Kidney (tissue), 14 donors: ENCODE measurements around the gene PBLD. TPM values are rescaled to one million over a fixed set of nuclear protein-coding genes. Genes with fewer than 3 reads are reported as not detected.

ENCODE experiments used
- DNase-seq, 5 donors: peaks; one replicate each; pipeline ENCODE4 v3.0.0-alpha.2; 2013 to 2020
- FAIRE-seq: peaks from 2 replicates; lab custom pipeline; 2012; peaks lifted over from hg19 to GRCh38; lab: Jason Lieb, UNC
- H3K27ac ChIP-seq, 2 donors: one replicate each; pipeline ENCODE4 v1.7.0; 2013; ENCODE audit warnings: low read depth in 2 of 2, low read length in 2 of 2, inconsistent platforms in 1 of 2
- H3K27me3 ChIP-seq: one replicate; pipeline ENCODE4 v1.7.1; 2013; ENCODE audit warnings: low read length, inconsistent platforms; ENCODE audit not compliant: control insufficient read depth, insufficient read depth
- H3K36me3 ChIP-seq, 3 donors: one replicate each; pipeline versions ENCODE4 v1.7.0 to v1.7.1; 2013; ENCODE audit warnings: low read length in 3 of 3, control low read depth in 1 of 3, inconsistent platforms in 1 of 3; ENCODE audit not compliant: insufficient read depth in 3 of 3, control insufficient read depth in 2 of 3
- H3K4me1 ChIP-seq, 3 donors: one replicate each; pipeline versions ENCODE4 v1.7.0 to v1.7.1; 2013; ENCODE audit warnings: low read length in 3 of 3, inconsistent platforms in 1 of 3, low read depth in 1 of 3; ENCODE audit not compliant: control insufficient read depth in 2 of 3, insufficient read depth in 2 of 3
- H3K4me3 ChIP-seq, 3 donors: one replicate each; pipeline versions ENCODE4 v1.7.0 to v1.8.1; 2013; ENCODE audit warnings: low read length in 3 of 3, control low read depth in 1 of 3, inconsistent platforms in 1 of 3
- H3K9ac ChIP-seq, 3 donors: one replicate each; pipeline versions ENCODE4 v1.7.0 to v1.7.1; 2013; ENCODE audit warnings: low read length in 3 of 3, control low read depth in 1 of 3, inconsistent platforms in 1 of 3
- H3K9me3 ChIP-seq, 3 donors: one replicate each; pipeline versions ENCODE4 v1.7.0 to v1.7.1; 2013; ENCODE audit warnings: low read length in 3 of 3, control low read depth in 1 of 3, inconsistent platforms in 1 of 3; ENCODE audit not compliant: control insufficient read depth in 2 of 3, insufficient read depth in 1 of 3
- CTCF ChIP-seq: IDR thresholded peaks from 3 replicates; pipeline ENCODE4 v1.5.1; 2012; ENCODE audit warnings: mild to moderate bottlenecking, moderate library complexity, borderline replicate concordance; ENCODE audit not compliant: insufficient read depth; ENCODE audit errors: extremely low read depth
- intact Hi-C: fragments of 100-400 bp; cut with DNase I; formaldehyde crosslinking; loops from one replicate; pipeline ENCODE4 v1.11.1; 2022
- polyA plus RNA-seq: library from polyadenylated mRNA; stranded (reverse); fragments of 350-450 nt; fragmentation: Illumina TruSeq; extraction: RNeasy Lipid Tissue Mini Kit (QIAGEN cat#74804); gene quantifications from one replicate; pipeline ENCODE4 v1.2.3, GENCODE V29; 2014; ENCODE audit warnings: low read depth, low replicate concordance; ENCODE audit not compliant: insufficient read depth
- total RNA-seq: library from RNA; stranded (reverse); fragmentation: NEBNext Ultra II Directional; extraction: Animal tissue kit (Norgen Biotek cat#: 25700); gene quantifications from one replicate; pipeline ENCODE4 v1.2.1, GENCODE V29; 2021
- donor health status: control.
- donor health status: control.
- donor health status: control.
- donor health status: control.
- donor health status: control.
- donor health status: DM: yes; HTN: yes; CAD: no.
- donor health status: Normal renal cell carcinoma (clear cell type).

The PBLD gene
- total and polyA plus RNA-seq, 2 donors from 2014 or later: 33.5 to 104 TPM

GRCh38 chr10:68364101-68364886 lies 31.6 kb upstream of the PBLD start:
- no peaks in the 10 kb centered on the region for H3K9me3 ChIP-seq
- no peaks in the 10 kb centered on the region for H3K27me3 ChIP-seq
- no peak overlapping the region for H3K27ac ChIP-seq
- peaks cover 0 to 8% (median 4%) of the 10 kb centered on the region in 3 donors for H3K36me3 ChIP-seq
- TF ChIP-seq CTCF: no peak
- H3K9ac ChIP-seq: no peak overlapping the region
- H3K4me3 ChIP-seq: no peak overlapping the region
- no peak for FAIRE-seq
- no peak for DNase-seq
- H3K4me1 ChIP-seq: no peaks in the 10 kb centered on the region
- intact Hi-C loops: no loop called here

GRCh38 chr10:68362590-68362989 lies 29.9 kb upstream of the PBLD start:
- TF ChIP-seq CTCF: no peak
- H3K36me3 ChIP-seq: peaks cover 0 to 8% (median 6%) of the 10 kb centered on the region in 3 donors
- intact Hi-C loops: no loop called here

GRCh38 chr10:68359189-68359588 lies 26.5 kb upstream of the PBLD start:
- no peak for TF ChIP-seq CTCF
- FAIRE-seq: no peak
- Histone ChIP-seq H3K4me3 (no peak overlapping the region), H3K9me3 (no peaks in the 10 kb centered on the region), H3K4me1 (no peaks in the 10 kb centered on the region), H3K27ac (no peak overlapping the region), H3K27me3 (no peaks in the 10 kb centered on the region), H3K36me3 (peaks cover 2 to 8% (median 6%) of the 10 kb centered on the region in 3 donors), H3K9ac (no peak overlapping the region)
- intact Hi-C loops: no loop called here
- DNase-seq: no peak

More at GRCh38 chr10:68362590-68362989, 29.9 kb upstream of the PBLD start:
- DNase-seq (no peak), FAIRE-seq (no peak)
- no peak overlapping the region for H3K4me3 ChIP-seq
- H3K9ac ChIP-seq: no peak overlapping the region
- H3K4me1 ChIP-seq: no peaks in the 10 kb centered on the region
- H3K27ac ChIP-seq: no peak overlapping the region
- no peaks in the 10 kb centered on the region for H3K9me3 ChIP-seq
- H3K27me3 ChIP-seq: no peaks in the 10 kb centered on the region
